Heart left ventricle (tissue), 13 donors: ENCODE results near the gene NPFFR1.

Experiments used
- POLR2A ChIP-seq, 2 donors: fragments of 450-650 bp; IDR thresholded peaks; one replicate each; pipeline ENCODE4 v1.6.1; 2017; ENCODE audit warnings: antibody characterized with exemption in 2 of 2, mild to moderate bottlenecking in 2 of 2, moderate library complexity in 2 of 2
- TF ChIP-seq, protein P1 (sequence below), 12 donors: fragments of 200-600 bp; sonication (generic) in 4 of 12; IDR thresholded peaks; one replicate each; pipeline versions ENCODE4 v1.5.0 to v1.8.0; 2018 to 2022; ENCODE audit warnings: antibody characterized with exemption in 12 of 12, mild to moderate bottlenecking in 5 of 12
- donor health status: ischemic (EF 13 %, LVEDD 7.1; RV severe dilation, severe dysfunction).
- donor health status: DM: no; HTN: yes; CAD: no.
- donor health status: DM: no; HTN: no; CAD: no.
- donor health status: ischemic (EF 25% LVEDD 6.9; RV normal size, moderate dysfunction).
- donor health status: ischemic (EF 25% LVEDD 5.7; RV mildly dilated, moderate dysfunction).
- donor health status: ischemic (EF 35%, LVEDD 5.7; RV mildly dilated, moderate dysfunction).
- donor health status: nonischemic (EF 11% LVEDD 7.7; RV severe dilation, severe dysfunction).
- donor health status: DM: yes; HTN: yes; CAD: no.
- donor health status: PGD.
- donor health status: ischemic (EF 29% LVEDD 5.4; RV normal size, mild dysfunction).
- donor health status: nonischemic (EF 23%, LVEDD 6.1; RV moderate dilation, normal function).

DNA sequence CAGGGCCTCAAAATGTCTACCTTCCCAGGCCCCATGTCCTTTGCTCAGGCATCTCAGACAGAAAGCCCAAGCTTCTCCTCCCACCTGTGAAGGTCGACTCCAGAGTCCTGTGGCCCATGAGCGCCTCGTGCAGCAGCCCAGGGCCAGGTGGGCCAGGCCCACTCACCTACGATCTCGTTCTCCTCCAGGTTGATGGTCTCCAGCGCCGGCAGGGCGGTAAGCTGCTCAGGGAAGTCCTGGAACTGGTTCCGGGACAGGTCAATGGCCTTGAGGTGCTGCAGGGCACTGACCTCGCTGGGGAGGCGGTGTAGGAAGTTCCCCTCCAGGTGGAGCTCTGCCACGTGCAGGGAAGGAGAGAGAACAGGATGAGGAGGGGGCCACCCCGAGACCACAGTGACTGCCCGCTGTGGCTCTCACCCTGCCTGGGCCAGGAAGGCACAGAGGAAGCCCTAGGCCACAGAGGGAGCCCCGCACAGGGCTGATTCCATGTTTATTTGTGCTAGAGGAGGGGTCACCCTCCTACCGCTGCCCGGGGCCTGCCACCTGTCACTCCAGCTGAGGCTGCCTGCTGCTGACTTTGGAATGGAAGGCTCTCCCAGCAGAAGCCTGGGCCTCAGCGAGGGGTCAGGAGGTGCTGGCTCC is 40.0 kb upstream of the NPFFR1 start:
- TF ChIP-seq POLR2A (IDR thresholded peaks at IDR 0.05), result no peak
- TF ChIP-seq, protein P1, sequence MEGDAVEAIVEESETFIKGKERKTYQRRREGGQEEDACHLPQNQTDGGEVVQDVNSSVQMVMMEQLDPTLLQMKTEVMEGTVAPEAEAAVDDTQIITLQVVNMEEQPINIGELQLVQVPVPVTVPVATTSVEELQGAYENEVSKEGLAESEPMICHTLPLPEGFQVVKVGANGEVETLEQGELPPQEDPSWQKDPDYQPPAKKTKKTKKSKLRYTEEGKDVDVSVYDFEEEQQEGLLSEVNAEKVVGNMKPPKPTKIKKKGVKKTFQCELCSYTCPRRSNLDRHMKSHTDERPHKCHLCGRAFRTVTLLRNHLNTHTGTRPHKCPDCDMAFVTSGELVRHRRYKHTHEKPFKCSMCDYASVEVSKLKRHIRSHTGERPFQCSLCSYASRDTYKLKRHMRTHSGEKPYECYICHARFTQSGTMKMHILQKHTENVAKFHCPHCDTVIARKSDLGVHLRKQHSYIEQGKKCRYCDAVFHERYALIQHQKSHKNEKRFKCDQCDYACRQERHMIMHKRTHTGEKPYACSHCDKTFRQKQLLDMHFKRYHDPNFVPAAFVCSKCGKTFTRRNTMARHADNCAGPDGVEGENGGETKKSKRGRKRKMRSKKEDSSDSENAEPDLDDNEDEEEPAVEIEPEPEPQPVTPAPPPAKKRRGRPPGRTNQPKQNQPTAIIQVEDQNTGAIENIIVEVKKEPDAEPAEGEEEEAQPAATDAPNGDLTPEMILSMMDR (IDR thresholded peaks at IDR 0.05), result no peak
